BLaER1 treated with 17β-estradiol and CSF1 and Interleukin-3, amounts not matched to agents 10 nM and 100 nM (cell line): Measurements from ENCODE around the gene NTRK3.

ENCODE experiments used
- H3K27ac ChIP-seq, 11 experiments: shearing (Covaris generic); formaldehyde crosslinking; 2 replicates each; pipeline ENCODE4 v1.8.1; 2022
- H3K27me3 ChIP-seq, 11 experiments: shearing (Covaris generic); formaldehyde crosslinking; 2 replicates each; pipeline ENCODE4 v1.8.1; 2022
- H3K36me3 ChIP-seq, 11 experiments: shearing (Covaris generic); formaldehyde crosslinking; 2 replicates each; pipeline ENCODE4 v1.8.1; 2022
- H3K4me1 ChIP-seq, 10 experiments: shearing (Covaris generic); formaldehyde crosslinking; 2 replicates each; pipeline ENCODE4 v1.8.1; 2022
- H3K4me2 ChIP-seq, 11 experiments: shearing (Covaris generic); formaldehyde crosslinking; 2 replicates each; pipeline ENCODE4 v1.8.1; 2022
- H3K4me3 ChIP-seq, 10 experiments: shearing (Covaris generic); formaldehyde crosslinking; 2 replicates each; pipeline ENCODE4 v1.8.1; 2022
- H3K9ac ChIP-seq, 11 experiments: shearing (Covaris generic); formaldehyde crosslinking; 2 replicates each; pipeline ENCODE4 v1.8.1; 2022
- H3K9me3 ChIP-seq, 11 experiments: shearing (Covaris generic); formaldehyde crosslinking; replicated peaks in 1 of 11; 2 replicates each; pipeline ENCODE4 v1.8.1; 2022
- H4K20me1 ChIP-seq, 11 experiments: shearing (Covaris generic); formaldehyde crosslinking; 2 replicates each; pipeline ENCODE4 v1.8.1; 2022
- Cebpa-rat ChIP-seq, 11 experiments: shearing (Covaris generic); IDR thresholded peaks; 2 replicates each; pipeline ENCODE4 v1.8.1; 2022

The NTRK3 gene

DNA sequence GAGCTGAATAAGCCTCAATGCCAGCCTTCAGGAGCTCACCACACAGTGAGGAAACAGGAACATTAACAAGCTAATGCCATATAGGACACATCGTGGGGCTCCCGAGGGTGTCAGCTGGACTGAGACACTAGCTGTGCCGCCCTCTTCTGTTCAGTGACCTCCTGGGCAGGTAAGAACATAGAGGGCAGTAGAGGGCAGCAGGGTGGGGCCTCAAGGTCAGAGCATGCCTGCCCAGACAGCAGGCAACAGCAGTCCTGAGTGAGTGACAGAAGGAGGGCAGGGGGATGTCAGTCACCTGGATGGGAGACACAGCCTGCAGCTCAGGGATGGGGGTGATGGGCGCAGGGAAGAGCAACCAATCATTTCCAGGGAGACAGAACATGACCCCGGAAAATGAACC, 15.5 kb downstream of the NTRK3 start:
- Histone ChIP-seq H3K9ac (no peak overlapping the region), H3K9me3 (no peaks in the 10 kb centered on the region), H3K27ac (no peak overlapping the region), H4K20me1 (0 out of 22 replicates have a peak, but pooled peaks cover 0 to 2% (median 0%) of the 10 kb centered on the region in 11 experiments), H3K4me1 (peaks cover 3 to 29% (median 20%) of the 10 kb centered on the region in 10 experiments; a peak in 19 of 20 replicates), H3K36me3 (no peaks in the 10 kb centered on the region), H3K27me3 (no peaks in the 10 kb centered on the region), H3K4me3 (no peak overlapping the region), H3K4me2 (peak overlapping the region in 8 of 11 experiments; percentile 6 to 51 (median 35); a peak in 12 of 22 replicates)
- no peak for TF ChIP-seq Cebpa-rat (IDR thresholded peaks at IDR 0.05)

DNA sequence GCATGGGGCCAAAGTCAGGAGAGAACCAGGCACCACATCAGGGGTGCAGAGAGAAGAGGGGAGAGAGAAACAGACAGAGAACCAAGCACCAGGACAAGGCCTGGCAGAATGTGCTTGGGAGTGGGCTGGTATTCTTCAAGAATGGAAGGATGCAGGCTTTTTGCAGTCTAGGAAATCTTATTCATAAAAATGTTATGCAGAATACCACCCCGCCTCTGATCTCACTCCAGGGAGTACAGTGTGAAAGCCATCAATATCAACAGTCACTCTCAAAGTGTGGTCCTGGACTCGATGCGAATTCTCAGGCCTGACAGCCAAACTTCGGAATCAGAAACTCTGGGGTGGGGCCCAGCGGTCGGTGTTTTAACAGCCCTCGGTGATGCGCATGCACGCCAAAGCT, 16.9 kb downstream of the NTRK3 start:
- TF ChIP-seq Cebpa-rat (IDR thresholded peaks at IDR 0.05), result no peak
- H3K9me3 ChIP-seq, result no peaks in the 10 kb centered on the region
- H4K20me1 ChIP-seq, result no peaks in the 10 kb centered on the region
- H3K36me3 ChIP-seq, result no peaks in the 10 kb centered on the region
- no peak overlapping the region for H3K4me3 ChIP-seq
- H3K27me3 ChIP-seq, result no peaks in the 10 kb centered on the region
- H3K9ac ChIP-seq, result no peak overlapping the region
- peaks cover 0 to 22% (median 13%) of the 10 kb centered on the region in 10 experiments; a peak in 13 of 20 replicates for H3K4me1 ChIP-seq
- H3K27ac ChIP-seq, result no peak overlapping the region
- H3K4me2 ChIP-seq, result no peak overlapping the region

- Histone ChIP-seq H3K4me3 (no peak overlapping the region), H3K4me1 (peaks cover 0 to 22% (median 13%) of the 10 kb centered on the region in 10 experiments; a peak in 13 of 20 replicates), H3K36me3 (no peaks in the 10 kb centered on the region), H3K4me2 (no peak overlapping the region), H3K27me3 (no peaks in the 10 kb centered on the region), H3K9me3 (no peaks in the 10 kb centered on the region), H4K20me1 (no peaks in the 10 kb centered on the region), H3K27ac (no peak overlapping the region), H3K9ac (no peak overlapping the region)
- 0 out of 22 replicates have a peak, but pooled peaks of 1 of the 11 experiments have one; percentile 7 for TF ChIP-seq Cebpa-rat (IDR thresholded peaks at IDR 0.05)
Measured at GRCh38 chr15:88238618-88239430, 17.7 kb downstream of the NTRK3 start.

GRCh38 chr15:88234711-88235110, 21.8 kb downstream of the NTRK3 start:
- Histone ChIP-seq H3K27ac (no peak overlapping the region), H3K27me3 (no peaks in the 10 kb centered on the region), H4K20me1 (no peaks in the 10 kb centered on the region), H3K4me1 (no peaks in the 10 kb centered on the region), H3K4me2 (no peak overlapping the region), H3K9ac (no peak overlapping the region), H3K36me3 (no peaks in the 10 kb centered on the region), H3K9me3 (no peaks in the 10 kb centered on the region), H3K4me3 (no peak overlapping the region)
- no peak for TF ChIP-seq Cebpa-rat (IDR thresholded peaks at IDR 0.05)

GRCh38 chr15:88233921-88234320, 22.6 kb downstream of the NTRK3 start:
- Histone ChIP-seq H4K20me1 (no peaks in the 10 kb centered on the region), H3K4me1 (no peaks in the 10 kb centered on the region), H3K36me3 (no peaks in the 10 kb centered on the region), H3K27me3 (no peaks in the 10 kb centered on the region), H3K4me3 (no peak overlapping the region), H3K27ac (no peak overlapping the region), H3K9ac (no peak overlapping the region), H3K4me2 (no peak overlapping the region), H3K9me3 (no peaks in the 10 kb centered on the region)
- TF ChIP-seq Cebpa-rat (IDR thresholded peaks at IDR 0.05), result no peak

DNA sequence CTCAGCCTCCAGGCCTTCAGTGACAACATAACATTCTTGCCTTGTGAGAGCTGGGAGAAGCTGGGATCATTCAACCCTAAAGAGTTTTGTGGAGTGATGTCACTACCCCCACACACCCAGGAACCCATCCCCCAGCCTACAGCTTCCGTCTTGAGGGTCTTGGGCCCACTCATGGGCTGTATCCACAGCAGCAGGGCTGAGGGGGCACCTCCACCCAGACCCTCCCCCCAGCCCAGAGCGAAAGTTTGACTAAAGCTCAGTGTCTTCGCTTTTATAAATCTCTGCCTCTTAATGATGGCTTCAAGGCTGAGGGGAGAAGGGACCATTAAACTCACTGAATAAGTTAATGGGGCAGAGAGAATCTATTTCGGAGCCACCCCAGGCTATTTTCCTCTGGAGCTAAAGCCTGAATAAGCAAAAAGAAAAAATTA, 23.8 kb downstream of the NTRK3 start:
- no peaks in the 10 kb centered on the region for H3K4me1 ChIP-seq
- TF ChIP-seq Cebpa-rat (IDR thresholded peaks at IDR 0.05), result no peak
- H3K4me2 ChIP-seq, result no peak overlapping the region
- H3K36me3 ChIP-seq, result no peaks in the 10 kb centered on the region
- H4K20me1 ChIP-seq, result no peaks in the 10 kb centered on the region
- no peak overlapping the region for H3K4me3 ChIP-seq
- H3K27me3 ChIP-seq, result no peaks in the 10 kb centered on the region
- no peaks in the 10 kb centered on the region for H3K9me3 ChIP-seq
- H3K9ac ChIP-seq, result no peak overlapping the region
- no peak overlapping the region for H3K27ac ChIP-seq

DNA sequence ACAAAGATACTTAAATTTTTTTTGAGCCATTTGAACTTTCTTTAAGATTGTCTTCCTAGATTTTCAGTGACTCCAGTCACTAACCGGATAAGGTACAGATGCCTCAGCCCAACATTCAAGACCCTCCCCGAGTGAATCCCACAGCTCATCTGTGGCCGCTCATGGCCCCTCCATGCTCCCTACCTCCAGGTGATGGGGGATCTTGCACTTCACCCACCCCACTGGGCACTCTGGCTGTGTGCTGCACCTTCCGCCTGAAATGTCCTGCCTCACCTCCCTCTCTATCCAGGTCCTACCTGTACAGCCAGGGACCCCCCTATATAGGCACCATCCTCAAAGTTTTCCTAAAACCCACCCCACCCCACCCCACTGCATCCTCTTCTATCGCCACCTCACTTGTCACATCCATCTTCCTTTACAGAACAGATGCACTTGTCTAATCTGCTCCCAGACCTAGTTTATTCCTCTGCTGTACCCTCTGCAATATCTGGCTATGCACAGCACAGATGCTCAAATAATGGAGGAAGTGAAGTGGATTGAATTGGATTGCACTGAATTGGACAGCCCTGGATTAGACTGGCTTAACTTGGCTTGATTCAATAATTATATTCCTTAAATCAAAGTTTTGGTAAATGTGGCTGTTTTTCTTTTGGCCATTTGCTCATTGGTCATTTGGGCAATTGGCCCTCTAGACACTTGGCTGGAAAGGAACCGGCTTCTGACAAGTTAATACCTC, 24.5 kb downstream of the NTRK3 start:
- no peak overlapping the region for H3K9ac ChIP-seq
- no peak for TF ChIP-seq Cebpa-rat (IDR thresholded peaks at IDR 0.05)
- no peaks in the 10 kb centered on the region for H3K27me3 ChIP-seq
- no peak overlapping the region for H3K27ac ChIP-seq
- no peaks in the 10 kb centered on the region for H3K4me1 ChIP-seq
- no peak overlapping the region for H3K4me3 ChIP-seq
- no peaks in the 10 kb centered on the region for H3K36me3 ChIP-seq
- no peaks in the 10 kb centered on the region for H3K9me3 ChIP-seq
- no peak overlapping the region for H3K4me2 ChIP-seq
- H4K20me1 ChIP-seq, result no peaks in the 10 kb centered on the region

GRCh38 chr15:88230823-88231222, 25.7 kb downstream of the NTRK3 start:
- no peak for TF ChIP-seq Cebpa-rat (IDR thresholded peaks at IDR 0.05)
- Histone ChIP-seq H3K27ac (no peak overlapping the region), H3K4me1 (no peaks in the 10 kb centered on the region), H4K20me1 (0 out of 22 replicates have a peak, but pooled peaks cover 0 to 8% (median 0%) of the 10 kb centered on the region in 11 experiments), H3K4me3 (no peak overlapping the region), H3K27me3 (no peaks in the 10 kb centered on the region), H3K9ac (no peak overlapping the region), H3K9me3 (no peaks in the 10 kb centered on the region), H3K36me3 (no peaks in the 10 kb centered on the region), H3K4me2 (no peak overlapping the region)

DNA sequence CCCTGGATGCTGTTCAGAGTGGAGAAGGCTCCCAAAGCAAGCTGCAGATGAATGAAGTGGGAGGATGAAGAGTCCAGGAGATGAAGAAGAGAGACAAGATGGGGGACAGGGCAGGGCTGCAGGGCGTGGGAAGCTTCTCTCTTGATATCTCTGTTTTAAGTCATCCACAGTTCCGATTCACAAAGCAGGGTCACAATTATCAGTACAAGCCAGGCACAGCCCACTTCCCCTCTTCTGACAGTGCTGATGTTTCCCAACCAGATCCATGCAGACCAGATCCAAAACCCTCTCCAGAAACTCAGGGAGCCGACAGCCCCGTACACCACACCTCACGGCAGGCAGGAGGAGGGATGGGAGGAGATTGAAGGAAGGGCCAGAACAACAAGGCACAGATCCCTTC, 31.1 kb downstream of the NTRK3 start:
- Histone ChIP-seq H4K20me1 (0 out of 22 replicates have a peak, but pooled peaks cover 0 to 9% (median 0%) of the 10 kb centered on the region in 11 experiments), H3K4me1 (peaks cover 0 to 5% (median 3%) of the 10 kb centered on the region in 10 experiments; a peak in 7 of 20 replicates), H3K27me3 (no peaks in the 10 kb centered on the region), H3K4me3 (no peak overlapping the region), H3K9ac (no peak overlapping the region), H3K27ac (no peak overlapping the region), H3K36me3 (no peaks in the 10 kb centered on the region), H3K4me2 (no peak overlapping the region), H3K9me3 (no peaks in the 10 kb centered on the region)
- no peak for TF ChIP-seq Cebpa-rat (IDR thresholded peaks at IDR 0.05)
